Vagina (tissue), 2 donors: ENCODE results near the gene KPNA2. TPM values are rescaled to one million over a fixed set of nuclear protein-coding genes. Genes with fewer than 3 reads are reported as not detected.
"Not testable (repeated sequence)": the region's sequence is repeated elsewhere in the genome, so short reads cannot be mapped to it uniquely, and the experiment has no call there.

Experiments used
- DNase-seq, 2 donors: peaks; one replicate each; pipeline ENCODE4 v3.0.0-alpha.2; 2017; ENCODE audit errors: extremely low spot score in 2 of 2
- H3K27ac ChIP-seq: fragments of 200-600 bp; sonication (generic); one replicate; pipeline ENCODE4 v1.5.1; 2019
- H3K27me3 ChIP-seq: fragments of 200-600 bp; sonication (generic); one replicate; pipeline ENCODE4 v1.5.1; 2019
- H3K36me3 ChIP-seq, 2 donors: fragments of 200-600 bp; sonication (generic); one replicate each; pipeline ENCODE4 v1.5.1; 2017 to 2019
- H3K4me1 ChIP-seq: fragments of 200-600 bp; sonication (generic); one replicate; pipeline ENCODE4 v1.5.1; 2019
- H3K4me3 ChIP-seq, 2 donors: fragments of 200-600 bp; sonication (generic); 1 replicate in 1 of 2; 2 replicates in 1 of 2; pipeline ENCODE4 v1.5.1; 2016 to 2019
- H3K9me3 ChIP-seq: fragments of 200-600 bp; sonication (generic); one replicate; pipeline ENCODE4 v1.5.1; 2019
- CTCF ChIP-seq, 3 experiments: fragments of 450-650 bp in 2 of 3; fragments of 200-600 bp in 1 of 3; sonication (generic) in 1 of 3; IDR thresholded peaks; one replicate each; pipeline ENCODE4 v1.5.1; 2017 to 2019; ENCODE audit warnings: antibody characterized with exemption in 3 of 3, mild to moderate bottlenecking in 2 of 3, moderate library complexity in 2 of 3
- POLR2A ChIP-seq, 2 donors: fragments of 450-650 bp; IDR thresholded peaks; one replicate each; pipeline ENCODE4 v1.6.1; 2017; ENCODE audit warnings: antibody characterized with exemption in 2 of 2, mild to moderate bottlenecking in 2 of 2, moderate library complexity in 2 of 2
- POLR2AphosphoS5 ChIP-seq, 2 donors: sonication (generic); formaldehyde crosslinking; IDR thresholded peaks; one replicate each; pipeline ENCODE4 v1.9.0; 2017; ENCODE audit warnings: antibody characterized with exemption in 2 of 2, mild to moderate bottlenecking in 2 of 2, low read depth in 1 of 2; ENCODE audit not compliant: insufficient read depth in 1 of 2
- intact Hi-C: fragments of 100-400 bp; cut with DNase I; formaldehyde crosslinking; loops from one replicate; pipeline ENCODE4 v1.15.1; 2023
- total RNA-seq: library from RNA; depleted of rRNA; stranded (reverse); fragments of >200 nt; gene quantifications from one replicate; pipeline ENCODE4 v1.2.3, GENCODE V29; 2016

The KPNA2 gene
- total RNA-seq, 1 donor from 2014 or later: 29.7 TPM

- Histone ChIP-seq H3K9me3 (no peaks in the 10 kb centered on the region), H3K27ac (no peak overlapping the region), H3K27me3 (no peaks in the 10 kb centered on the region), H3K36me3 (no peaks in the 10 kb centered on the region), H3K4me3 (no peak overlapping the region), H3K4me1 (no peaks in the 10 kb centered on the region)
- DNase-seq: no peak
- intact Hi-C loops: no loop called here
- TF ChIP-seq POLR2AphosphoS5 (IDR thresholded peaks at IDR 0.05; ENCODE audit: insufficient read depth in 1 of 2, low read depth in 1 of 2): no peak
- TF ChIP-seq POLR2A (IDR thresholded peaks at IDR 0.05): no peak
- no peak for TF ChIP-seq CTCF (IDR thresholded peaks at IDR 0.05)
Measured at GRCh38 chr17:68015081-68015723, 20.3 kb upstream of the KPNA2 start.

GRCh38 chr17:68016838-68017237, 18.7 kb upstream of the KPNA2 start:
- no peak overlapping the region for H3K27ac ChIP-seq
- H3K36me3 ChIP-seq: no peaks in the 10 kb centered on the region
- no peak overlapping the region for H3K4me3 ChIP-seq
- TF ChIP-seq CTCF (IDR thresholded peaks at IDR 0.05) (no peak), POLR2A (IDR thresholded peaks at IDR 0.05) (no peak), POLR2AphosphoS5 (IDR thresholded peaks at IDR 0.05; ENCODE audit: insufficient read depth in 1 of 2, low read depth in 1 of 2) (no peak)
- no peaks in the 10 kb centered on the region for H3K9me3 ChIP-seq
- intact Hi-C loops: no loop called here
- H3K4me1 ChIP-seq: peaks cover 5% of the 10 kb centered on the region
- no peak for DNase-seq
- H3K27me3 ChIP-seq: no peaks in the 10 kb centered on the region

- H3K4me3 ChIP-seq, intact Hi-C loops, H3K27ac ChIP-seq, H3K36me3 ChIP-seq, H3K9me3 ChIP-seq, DNase-seq, H3K27me3 ChIP-seq, H3K4me1 ChIP-seq: not testable (repeated sequence)
Measured at GRCh38 chr17:68018493-68018892, 17.0 kb upstream of the KPNA2 start.

GRCh38 chr17:68019336-68019674, 16.2 kb upstream of the KPNA2 start:
- Histone ChIP-seq H3K4me1 (peaks cover 5% of the 10 kb centered on the region), H3K27ac (peak overlapping the region; percentile 91), H3K9me3 (no peaks in the 10 kb centered on the region), H3K36me3 (no peaks in the 10 kb centered on the region), H3K4me3 (peak overlapping the region in 1 of 2 donors; percentile 55), H3K27me3 (no peaks in the 10 kb centered on the region)
- intact Hi-C loops: no loop called here
- no peak for DNase-seq
- TF ChIP-seq POLR2A (IDR thresholded peaks at IDR 0.05) (no peak), POLR2AphosphoS5 (IDR thresholded peaks at IDR 0.05; ENCODE audit: insufficient read depth in 1 of 2, low read depth in 1 of 2) (no peak), CTCF (IDR thresholded peaks at IDR 0.05) (no peak)

- DNase-seq: peak in 1 of 2 donors; percentile 98
- H3K27ac ChIP-seq: peak overlapping the region; percentile 91
- TF ChIP-seq POLR2A (IDR thresholded peaks at IDR 0.05) (peak in 1 of 2 donors; percentile 32), CTCF (IDR thresholded peaks at IDR 0.05) (peak in 2 of 3 experiments; percentile 31 to 64), POLR2AphosphoS5 (IDR thresholded peaks at IDR 0.05; ENCODE audit: insufficient read depth in 1 of 2, low read depth in 1 of 2) (peak; percentile 80 to 93)
- H3K27me3 ChIP-seq: no peaks in the 10 kb centered on the region
- peak overlapping the region; percentile 55 to 62 for H3K4me3 ChIP-seq
- intact Hi-C loops: no loop called here
- H3K9me3 ChIP-seq: no peaks in the 10 kb centered on the region
- no peaks in the 10 kb centered on the region for H3K36me3 ChIP-seq
- H3K4me1 ChIP-seq: peaks cover 5% of the 10 kb centered on the region
Measured at GRCh38 chr17:68019675-68020408, 15.7 kb upstream of the KPNA2 start.
